ENCODE data around the gene ZNF410. TPM values are rescaled to one million over a fixed set of nuclear protein-coding genes. Genes with fewer than 3 reads are reported as not detected.

Gene ZNF410
- total RNA-seq, 1 experiment from 2014 or later, result 68.0 TPM

Other genes with a start within 250 kb of the ZNF410 start
- 7.0 and 92.2 TPM in 2 replicates for gene DNAL1, start 241.9 kb upstream of the ZNF410 start, total RNA-seq (2014; rRNA removed; shearing (Covaris generic); ENCODE audit: low replicate concordance)
- 22.1 and 38.5 TPM in 2 replicates for gene PNMA1, start 172.5 kb upstream of the ZNF410 start, total RNA-seq (2014; rRNA removed; shearing (Covaris generic); ENCODE audit: low replicate concordance)
- gene PTGR2, start 35.0 kb upstream of the ZNF410 start, total RNA-seq (2014; rRNA removed; shearing (Covaris generic); ENCODE audit: low replicate concordance), result 4.8 and 6.2 TPM in 2 replicates
- 1.6 and 4.5 TPM in 2 replicates for gene FAM161B, start 63.2 kb downstream of the ZNF410 start, total RNA-seq (2014; rRNA removed; shearing (Covaris generic); ENCODE audit: low replicate concordance)
- gene COQ6, start 63.4 kb downstream of the ZNF410 start, total RNA-seq (2014; rRNA removed; shearing (Covaris generic); ENCODE audit: low replicate concordance), result 63.1 and 68.3 TPM in 2 replicates
- 1.2 and 4.5 TPM in 2 replicates for gene ENTPD5, start 132.4 kb downstream of the ZNF410 start, total RNA-seq (2014; rRNA removed; shearing (Covaris generic); ENCODE audit: low replicate concordance)
- gene BBOF1, start 132.5 kb downstream of the ZNF410 start, total RNA-seq (2014; rRNA removed; shearing (Covaris generic); ENCODE audit: low replicate concordance), result 0.92 and 5.5 TPM in 2 replicates
- 6.6 and 24.9 TPM in 2 replicates for gene ALDH6A1, start 197.6 kb downstream of the ZNF410 start, total RNA-seq (2014; rRNA removed; shearing (Covaris generic); ENCODE audit: low replicate concordance)
- gene LIN52, start 198.1 kb downstream of the ZNF410 start, total RNA-seq (2014; rRNA removed; shearing (Covaris generic); ENCODE audit: low replicate concordance), result 6.9 and 9.8 TPM in 2 replicates

Data from MG63 (cell line).